ENCODE results near the gene MTMR10.

GRCh38 chr15:30918366-30918765 is 73.1 kb downstream of the MTMR10 start:
- TF ChIP-seq, protein P1, sequence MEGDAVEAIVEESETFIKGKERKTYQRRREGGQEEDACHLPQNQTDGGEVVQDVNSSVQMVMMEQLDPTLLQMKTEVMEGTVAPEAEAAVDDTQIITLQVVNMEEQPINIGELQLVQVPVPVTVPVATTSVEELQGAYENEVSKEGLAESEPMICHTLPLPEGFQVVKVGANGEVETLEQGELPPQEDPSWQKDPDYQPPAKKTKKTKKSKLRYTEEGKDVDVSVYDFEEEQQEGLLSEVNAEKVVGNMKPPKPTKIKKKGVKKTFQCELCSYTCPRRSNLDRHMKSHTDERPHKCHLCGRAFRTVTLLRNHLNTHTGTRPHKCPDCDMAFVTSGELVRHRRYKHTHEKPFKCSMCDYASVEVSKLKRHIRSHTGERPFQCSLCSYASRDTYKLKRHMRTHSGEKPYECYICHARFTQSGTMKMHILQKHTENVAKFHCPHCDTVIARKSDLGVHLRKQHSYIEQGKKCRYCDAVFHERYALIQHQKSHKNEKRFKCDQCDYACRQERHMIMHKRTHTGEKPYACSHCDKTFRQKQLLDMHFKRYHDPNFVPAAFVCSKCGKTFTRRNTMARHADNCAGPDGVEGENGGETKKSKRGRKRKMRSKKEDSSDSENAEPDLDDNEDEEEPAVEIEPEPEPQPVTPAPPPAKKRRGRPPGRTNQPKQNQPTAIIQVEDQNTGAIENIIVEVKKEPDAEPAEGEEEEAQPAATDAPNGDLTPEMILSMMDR (IDR thresholded peaks at IDR 0.05): no peak
- TF ChIP-seq, protein P2, sequence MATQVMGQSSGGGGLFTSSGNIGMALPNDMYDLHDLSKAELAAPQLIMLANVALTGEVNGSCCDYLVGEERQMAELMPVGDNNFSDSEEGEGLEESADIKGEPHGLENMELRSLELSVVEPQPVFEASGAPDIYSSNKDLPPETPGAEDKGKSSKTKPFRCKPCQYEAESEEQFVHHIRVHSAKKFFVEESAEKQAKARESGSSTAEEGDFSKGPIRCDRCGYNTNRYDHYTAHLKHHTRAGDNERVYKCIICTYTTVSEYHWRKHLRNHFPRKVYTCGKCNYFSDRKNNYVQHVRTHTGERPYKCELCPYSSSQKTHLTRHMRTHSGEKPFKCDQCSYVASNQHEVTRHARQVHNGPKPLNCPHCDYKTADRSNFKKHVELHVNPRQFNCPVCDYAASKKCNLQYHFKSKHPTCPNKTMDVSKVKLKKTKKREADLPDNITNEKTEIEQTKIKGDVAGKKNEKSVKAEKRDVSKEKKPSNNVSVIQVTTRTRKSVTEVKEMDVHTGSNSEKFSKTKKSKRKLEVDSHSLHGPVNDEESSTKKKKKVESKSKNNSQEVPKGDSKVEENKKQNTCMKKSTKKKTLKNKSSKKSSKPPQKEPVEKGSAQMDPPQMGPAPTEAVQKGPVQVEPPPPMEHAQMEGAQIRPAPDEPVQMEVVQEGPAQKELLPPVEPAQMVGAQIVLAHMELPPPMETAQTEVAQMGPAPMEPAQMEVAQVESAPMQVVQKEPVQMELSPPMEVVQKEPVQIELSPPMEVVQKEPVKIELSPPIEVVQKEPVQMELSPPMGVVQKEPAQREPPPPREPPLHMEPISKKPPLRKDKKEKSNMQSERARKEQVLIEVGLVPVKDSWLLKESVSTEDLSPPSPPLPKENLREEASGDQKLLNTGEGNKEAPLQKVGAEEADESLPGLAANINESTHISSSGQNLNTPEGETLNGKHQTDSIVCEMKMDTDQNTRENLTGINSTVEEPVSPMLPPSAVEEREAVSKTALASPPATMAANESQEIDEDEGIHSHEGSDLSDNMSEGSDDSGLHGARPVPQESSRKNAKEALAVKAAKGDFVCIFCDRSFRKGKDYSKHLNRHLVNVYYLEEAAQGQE (IDR thresholded peaks at IDR 0.05; ENCODE audit: insufficient read depth in 1 of 2, low read depth in 2 of 2, low read length in 1 of 2): no peak

Data from Panc1 (cell line).